HG02763 (cell line): Measurements from ENCODE around the gene KLK8.

Experiments
- ATAC-seq: cut with Tn5 transposase; IDR thresholded peaks from one replicate; pipeline ENCODE4 v1.9.1; 2021; ENCODE audit warnings: mild to moderate bottlenecking, moderate library complexity; ENCODE audit not compliant: unreplicated experiment

Gene KLK8

GRCh38 chr19:51018745-51019543 is 17.5 kb upstream of the KLK8 start:
- no peak for ATAC-seq

GRCh38 chr19:51016798-51017683 is 15.6 kb upstream of the KLK8 start:
- ATAC-seq: no peak

- no peak for ATAC-seq
These were observed 14.4 kb upstream of the KLK8 start for GRCh38 chr19:51015691-51016267.

GRCh38 chr19:51014242-51014641 is 12.8 kb upstream of the KLK8 start:
- no peak for ATAC-seq

GRCh38 chr19:51012661-51013190 is 11.3 kb upstream of the KLK8 start:
- no peak for ATAC-seq

GRCh38 chr19:51010066-51010795 is 8.8 kb upstream of the KLK8 start:
- ATAC-seq: no peak

GRCh38 chr19:51009061-51009891 is 7.9 kb upstream of the KLK8 start:
- no peak for ATAC-seq

- no peak for ATAC-seq
These were observed 6.1 kb upstream of the KLK8 start for GRCh38 chr19:51007488-51007887.

GRCh38 chr19:51006406-51006805 is 5.0 kb upstream of the KLK8 start:
- ATAC-seq: no peak

GRCh38 chr19:51005248-51005647 is 3.8 kb upstream of the KLK8 start:
- no peak for ATAC-seq

- ATAC-seq: no peak
These were observed 1.9 kb upstream of the KLK8 start for GRCh38 chr19:51003316-51003715.

GRCh38 chr19:51002542-51003311 is 1.3 kb upstream of the KLK8 start:
- no peak for ATAC-seq

- ATAC-seq: no peak
These were observed 707 bp upstream of the KLK8 start for GRCh38 chr19:51002089-51002532.

- ATAC-seq: no peak
These were observed 423 bp downstream of the KLK8 start for GRCh38 chr19:51000981-51001380.

- no peak for ATAC-seq
These were observed 978 bp downstream of the KLK8 start for GRCh38 chr19:51000426-51000825.

- no peak for ATAC-seq
These were observed 2.7 kb downstream of the KLK8 start for GRCh38 chr19:50998686-50999085.

GRCh38 chr19:50998061-50998460 is 3.3 kb downstream of the KLK8 start:
- no peak for ATAC-seq

GRCh38 chr19:50994129-50994528 is 7.3 kb downstream of the KLK8 start:
- no peak for ATAC-seq

- ATAC-seq: no peak
These were observed 8.8 kb downstream of the KLK8 start for GRCh38 chr19:50992666-50993035.
